ENCODE results near the gene MACROH2A1.

The MACROH2A1 gene

DNA sequence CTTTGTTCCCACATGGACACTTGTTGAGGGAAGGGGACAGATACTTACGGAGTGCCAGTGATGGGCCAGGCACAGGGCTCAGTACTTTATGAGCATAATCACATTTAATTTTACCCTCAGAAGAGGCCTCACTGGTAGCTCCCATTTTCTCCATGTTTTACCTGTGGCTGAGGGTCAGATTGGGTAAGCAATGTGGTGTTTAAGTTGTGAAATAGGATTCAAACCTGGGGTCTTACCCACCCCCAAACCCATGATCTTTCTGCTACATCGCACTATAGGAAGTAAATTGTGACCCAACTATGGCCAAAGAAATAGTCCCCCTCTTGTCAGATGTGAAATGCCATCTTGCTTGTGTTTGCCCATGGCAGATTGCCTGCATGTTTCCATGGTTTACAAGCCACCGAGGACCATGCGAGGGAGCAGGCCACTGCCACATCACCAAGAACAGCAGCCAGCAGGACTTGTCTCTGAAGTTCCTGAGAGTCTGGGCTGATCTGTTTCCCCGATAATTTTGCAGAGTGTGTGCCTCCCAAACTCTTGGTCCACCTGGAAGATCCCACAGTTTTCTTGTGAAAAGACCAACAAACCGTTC lies 95.4 kb downstream of the MACROH2A1 start:
- no peak for DNase-seq (ENCODE audit: low read depth)
- no peak overlapping the region for H3K4me3 ChIP-seq (ENCODE audit: control insufficient read depth, low read depth, low read length)
- TF ChIP-seq, protein P1, sequence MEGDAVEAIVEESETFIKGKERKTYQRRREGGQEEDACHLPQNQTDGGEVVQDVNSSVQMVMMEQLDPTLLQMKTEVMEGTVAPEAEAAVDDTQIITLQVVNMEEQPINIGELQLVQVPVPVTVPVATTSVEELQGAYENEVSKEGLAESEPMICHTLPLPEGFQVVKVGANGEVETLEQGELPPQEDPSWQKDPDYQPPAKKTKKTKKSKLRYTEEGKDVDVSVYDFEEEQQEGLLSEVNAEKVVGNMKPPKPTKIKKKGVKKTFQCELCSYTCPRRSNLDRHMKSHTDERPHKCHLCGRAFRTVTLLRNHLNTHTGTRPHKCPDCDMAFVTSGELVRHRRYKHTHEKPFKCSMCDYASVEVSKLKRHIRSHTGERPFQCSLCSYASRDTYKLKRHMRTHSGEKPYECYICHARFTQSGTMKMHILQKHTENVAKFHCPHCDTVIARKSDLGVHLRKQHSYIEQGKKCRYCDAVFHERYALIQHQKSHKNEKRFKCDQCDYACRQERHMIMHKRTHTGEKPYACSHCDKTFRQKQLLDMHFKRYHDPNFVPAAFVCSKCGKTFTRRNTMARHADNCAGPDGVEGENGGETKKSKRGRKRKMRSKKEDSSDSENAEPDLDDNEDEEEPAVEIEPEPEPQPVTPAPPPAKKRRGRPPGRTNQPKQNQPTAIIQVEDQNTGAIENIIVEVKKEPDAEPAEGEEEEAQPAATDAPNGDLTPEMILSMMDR (IDR thresholded peaks at IDR 0.05; ENCODE audit: control insufficient read depth, insufficient read depth, low read depth, low read length, missing control alignments) = no peak

DNA sequence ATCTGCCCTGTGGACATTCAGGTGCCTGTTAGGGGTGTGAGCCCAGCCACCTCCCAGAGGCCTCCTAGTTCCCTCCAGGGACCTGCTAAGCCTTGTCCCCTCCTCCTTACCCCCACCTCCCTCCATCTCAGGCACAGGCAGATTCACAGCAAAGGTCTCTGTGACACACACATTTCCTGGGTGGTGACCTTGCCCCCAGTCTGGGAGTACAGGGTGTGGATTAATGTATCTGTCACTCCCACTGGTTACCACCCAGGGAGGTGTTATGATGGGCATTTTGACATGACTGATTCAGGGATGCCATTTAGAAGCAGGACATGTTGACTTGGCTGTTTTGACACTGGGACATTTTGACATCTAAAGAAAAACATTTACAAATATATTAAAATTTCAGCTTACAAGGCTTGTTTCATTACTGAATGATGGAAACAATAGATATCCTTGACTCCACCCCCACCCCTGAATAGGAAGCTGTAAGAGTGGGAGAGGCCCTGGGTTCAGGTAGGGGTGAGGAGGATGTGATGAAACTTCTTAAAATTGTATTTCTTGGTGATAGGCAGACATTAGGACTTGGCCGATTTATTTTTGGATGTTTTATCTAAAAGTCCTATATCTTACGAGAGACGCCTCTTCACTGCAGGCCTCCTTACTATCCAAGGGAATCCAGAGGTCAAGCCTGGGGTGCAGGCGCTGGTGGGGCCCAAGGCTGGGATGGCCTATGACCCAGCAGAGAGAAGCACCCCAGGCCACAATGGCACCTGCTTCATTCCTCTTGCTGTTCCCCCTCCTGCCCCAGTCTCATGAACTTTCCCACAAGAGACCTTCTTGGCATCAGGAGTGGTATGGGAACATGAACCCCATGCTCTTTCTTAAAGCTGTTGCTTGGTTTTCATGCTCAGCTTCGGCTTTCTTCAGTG lies 101.9 kb downstream of the MACROH2A1 start:
- H3K4me3 ChIP-seq (ENCODE audit: control insufficient read depth, low read depth, low read length) = no peak overlapping the region
- no peak for DNase-seq (ENCODE audit: low read depth)
- TF ChIP-seq, protein P1 (IDR thresholded peaks at IDR 0.05; ENCODE audit: control insufficient read depth, insufficient read depth, low read depth, low read length, missing control alignments) = no peak

DNA sequence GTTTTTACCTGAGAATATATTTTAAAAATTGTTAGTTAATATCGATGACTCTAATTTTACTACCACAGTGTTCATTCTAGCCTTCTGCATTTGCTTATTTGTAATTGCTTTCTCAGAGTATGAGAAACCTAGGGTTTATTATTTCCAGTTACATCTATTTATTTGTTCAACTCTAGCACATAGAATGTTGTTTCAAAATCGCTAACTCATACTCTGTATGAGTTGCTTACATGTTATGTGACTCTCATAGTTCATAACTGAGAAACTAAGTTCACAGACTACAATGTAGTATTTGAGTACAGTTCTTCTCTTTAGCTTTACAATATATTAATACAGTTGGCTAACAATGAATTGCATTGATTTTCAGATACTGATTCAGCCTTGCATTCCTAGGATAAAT lies 103.2 kb downstream of the MACROH2A1 start:
- H3K4me3 ChIP-seq (ENCODE audit: control insufficient read depth, low read depth, low read length) = no peak overlapping the region
- TF ChIP-seq, protein P1 (IDR thresholded peaks at IDR 0.05; ENCODE audit: control insufficient read depth, insufficient read depth, low read depth, low read length, missing control alignments) = no peak
- no peak for DNase-seq (ENCODE audit: low read depth)

DNA sequence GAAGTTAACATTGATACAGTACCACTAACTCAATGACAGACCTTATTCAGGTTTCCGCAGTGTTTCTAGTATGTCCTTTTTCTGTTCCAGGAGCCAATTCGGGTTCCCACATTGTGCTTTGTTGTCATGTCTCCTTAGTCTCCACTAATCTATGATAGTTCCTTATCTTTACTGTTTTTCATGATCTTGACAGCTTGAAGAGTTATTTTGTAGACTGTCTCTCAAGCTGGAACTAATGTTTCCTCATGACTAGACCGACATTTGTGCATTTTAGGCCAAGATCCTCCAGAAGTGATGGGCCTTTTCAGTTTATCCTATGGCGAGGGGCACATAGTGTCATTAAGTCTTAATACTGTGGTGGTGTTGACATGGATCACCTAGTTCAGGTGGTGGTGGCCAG lies 104.2 kb downstream of the MACROH2A1 start:
- no peak for DNase-seq (ENCODE audit: low read depth)
- H3K4me3 ChIP-seq (ENCODE audit: control insufficient read depth, low read depth, low read length) = no peak overlapping the region
- TF ChIP-seq, protein P1 (IDR thresholded peaks at IDR 0.05; ENCODE audit: control insufficient read depth, insufficient read depth, low read depth, low read length, missing control alignments) = no peak

DNA sequence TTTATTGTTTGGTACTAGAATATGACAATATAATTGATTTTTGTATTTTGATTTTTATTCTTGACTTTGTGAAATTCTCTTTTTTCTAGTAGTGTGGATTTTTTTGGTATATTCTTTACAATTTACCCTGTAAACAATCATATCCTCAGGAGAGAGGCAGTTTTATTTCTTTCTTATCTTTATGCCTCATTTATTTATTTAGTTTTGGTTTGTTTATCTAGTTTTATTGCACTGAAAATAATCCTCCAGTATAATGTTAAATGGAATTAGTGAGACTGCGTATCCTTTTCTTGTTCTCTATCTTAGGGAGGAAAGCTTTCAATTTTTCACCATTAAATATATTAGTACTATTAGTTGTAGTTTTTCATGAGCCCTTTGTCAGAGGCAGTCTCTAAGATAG lies 109.4 kb downstream of the MACROH2A1 start:
- TF ChIP-seq, protein P1 (IDR thresholded peaks at IDR 0.05; ENCODE audit: control insufficient read depth, insufficient read depth, low read depth, low read length, missing control alignments) = no peak
- no peak overlapping the region for H3K4me3 ChIP-seq (ENCODE audit: control insufficient read depth, low read depth, low read length)
- no peak for DNase-seq (ENCODE audit: low read depth)

DNA sequence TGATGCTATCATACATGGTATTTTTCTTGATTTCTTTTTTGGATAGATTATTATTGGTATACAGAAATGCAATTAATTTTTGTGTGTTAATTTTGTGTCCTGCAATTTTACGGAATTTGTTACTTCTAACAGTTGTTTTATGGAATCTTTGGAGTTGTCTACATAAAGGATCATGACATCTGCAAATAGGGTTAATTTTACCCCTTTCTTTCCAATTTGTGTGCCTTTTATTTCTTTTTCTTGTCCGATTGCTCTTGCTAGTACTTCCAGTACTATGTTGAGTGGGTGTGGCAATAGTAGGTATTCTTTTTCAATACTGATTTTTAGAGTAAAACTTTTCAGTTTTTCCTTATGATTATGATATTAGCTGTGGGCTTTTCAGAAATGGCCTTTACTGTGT lies 111.5 kb downstream of the MACROH2A1 start:
- no peak for DNase-seq (ENCODE audit: low read depth)
- TF ChIP-seq, protein P1 (IDR thresholded peaks at IDR 0.05; ENCODE audit: control insufficient read depth, insufficient read depth, low read depth, low read length, missing control alignments) = no peak
- H3K4me3 ChIP-seq (ENCODE audit: control insufficient read depth, low read depth, low read length) = no peak overlapping the region

All from AG09309 (cell line).